ENCODE results near the gene ARHGEF1. TPM values are rescaled to one million over a fixed set of nuclear protein-coding genes. Genes with fewer than 3 reads are reported as not detected.
A peak's percentile ranks its signal among the peaks of the same experiment; 100 is the strongest.

ARHGEF1 gene, protein sequence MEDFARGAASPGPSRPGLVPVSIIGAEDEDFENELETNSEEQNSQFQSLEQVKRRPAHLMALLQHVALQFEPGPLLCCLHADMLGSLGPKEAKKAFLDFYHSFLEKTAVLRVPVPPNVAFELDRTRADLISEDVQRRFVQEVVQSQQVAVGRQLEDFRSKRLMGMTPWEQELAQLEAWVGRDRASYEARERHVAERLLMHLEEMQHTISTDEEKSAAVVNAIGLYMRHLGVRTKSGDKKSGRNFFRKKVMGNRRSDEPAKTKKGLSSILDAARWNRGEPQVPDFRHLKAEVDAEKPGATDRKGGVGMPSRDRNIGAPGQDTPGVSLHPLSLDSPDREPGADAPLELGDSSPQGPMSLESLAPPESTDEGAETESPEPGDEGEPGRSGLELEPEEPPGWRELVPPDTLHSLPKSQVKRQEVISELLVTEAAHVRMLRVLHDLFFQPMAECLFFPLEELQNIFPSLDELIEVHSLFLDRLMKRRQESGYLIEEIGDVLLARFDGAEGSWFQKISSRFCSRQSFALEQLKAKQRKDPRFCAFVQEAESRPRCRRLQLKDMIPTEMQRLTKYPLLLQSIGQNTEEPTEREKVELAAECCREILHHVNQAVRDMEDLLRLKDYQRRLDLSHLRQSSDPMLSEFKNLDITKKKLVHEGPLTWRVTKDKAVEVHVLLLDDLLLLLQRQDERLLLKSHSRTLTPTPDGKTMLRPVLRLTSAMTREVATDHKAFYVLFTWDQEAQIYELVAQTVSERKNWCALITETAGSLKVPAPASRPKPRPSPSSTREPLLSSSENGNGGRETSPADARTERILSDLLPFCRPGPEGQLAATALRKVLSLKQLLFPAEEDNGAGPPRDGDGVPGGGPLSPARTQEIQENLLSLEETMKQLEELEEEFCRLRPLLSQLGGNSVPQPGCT
- 114 TPM for total RNA-seq

DNA sequence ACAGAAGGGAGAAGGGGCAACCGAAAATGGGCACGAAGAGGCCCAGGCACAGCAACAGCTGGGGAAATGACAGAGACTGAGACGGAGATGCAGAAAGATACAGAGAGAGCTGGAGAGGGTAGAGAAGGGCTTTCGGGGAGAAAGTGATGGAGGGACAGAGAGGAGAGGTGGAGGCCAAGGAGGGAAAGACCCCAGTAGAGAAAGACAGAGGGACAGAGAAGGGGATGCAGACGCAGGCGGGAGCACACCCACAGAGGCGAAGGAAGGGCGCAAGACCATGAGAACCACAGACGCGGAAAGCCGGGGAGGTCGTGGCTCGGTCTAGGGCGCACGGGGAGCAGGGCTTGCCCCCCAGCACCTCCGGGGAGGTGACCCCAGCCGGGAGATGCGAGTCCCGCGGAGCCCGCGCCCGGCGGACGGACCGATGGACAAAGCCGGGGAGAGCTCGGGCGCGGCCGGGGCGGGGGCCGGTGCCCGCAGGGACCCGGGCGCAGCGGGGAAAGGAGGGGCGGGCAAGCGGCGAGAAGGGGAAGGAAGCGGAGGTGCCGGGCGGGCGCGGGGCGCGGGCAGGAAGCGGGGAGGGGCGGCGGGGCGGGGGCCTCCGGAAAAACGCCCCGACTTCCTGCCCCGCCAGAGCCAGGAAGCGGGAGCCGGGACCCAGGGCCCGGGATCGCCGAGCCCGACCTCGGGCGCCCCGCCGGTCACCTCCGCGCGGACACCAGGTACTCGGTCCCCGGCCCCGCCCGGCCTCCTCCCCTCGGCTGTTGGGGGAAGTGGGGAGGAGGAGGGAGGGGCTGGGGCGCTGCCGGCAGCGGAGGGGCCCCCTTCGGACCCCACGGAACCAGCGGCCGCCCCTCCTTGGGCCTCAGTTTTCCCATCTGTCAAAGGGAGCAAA is at the start of gene ARHGEF1:
TSS of gene ARHGEF1 (plus strand) at position 617 of the 895 bp plus-strand sequence. CDS start 4,899 bp downstream, outside the sequence.
- DNase-seq (ENCODE audit: extremely low spot score in 2 of 2) = no peak
- H3K9me3 ChIP-seq = no peaks in the 10 kb centered on the region
- H3K27me3 ChIP-seq = no peaks in the 10 kb centered on the region
- H3K27ac ChIP-seq = peak within 1 kb of the TSS; percentile 78
- H3K36me3 ChIP-seq = no peaks in the 10 kb centered on the region
- TF ChIP-seq POLR2A (IDR thresholded peaks at IDR 0.05) = peak in 1 of 2 donors; percentile 24
- TF ChIP-seq, protein P1, sequence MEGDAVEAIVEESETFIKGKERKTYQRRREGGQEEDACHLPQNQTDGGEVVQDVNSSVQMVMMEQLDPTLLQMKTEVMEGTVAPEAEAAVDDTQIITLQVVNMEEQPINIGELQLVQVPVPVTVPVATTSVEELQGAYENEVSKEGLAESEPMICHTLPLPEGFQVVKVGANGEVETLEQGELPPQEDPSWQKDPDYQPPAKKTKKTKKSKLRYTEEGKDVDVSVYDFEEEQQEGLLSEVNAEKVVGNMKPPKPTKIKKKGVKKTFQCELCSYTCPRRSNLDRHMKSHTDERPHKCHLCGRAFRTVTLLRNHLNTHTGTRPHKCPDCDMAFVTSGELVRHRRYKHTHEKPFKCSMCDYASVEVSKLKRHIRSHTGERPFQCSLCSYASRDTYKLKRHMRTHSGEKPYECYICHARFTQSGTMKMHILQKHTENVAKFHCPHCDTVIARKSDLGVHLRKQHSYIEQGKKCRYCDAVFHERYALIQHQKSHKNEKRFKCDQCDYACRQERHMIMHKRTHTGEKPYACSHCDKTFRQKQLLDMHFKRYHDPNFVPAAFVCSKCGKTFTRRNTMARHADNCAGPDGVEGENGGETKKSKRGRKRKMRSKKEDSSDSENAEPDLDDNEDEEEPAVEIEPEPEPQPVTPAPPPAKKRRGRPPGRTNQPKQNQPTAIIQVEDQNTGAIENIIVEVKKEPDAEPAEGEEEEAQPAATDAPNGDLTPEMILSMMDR (IDR thresholded peaks at IDR 0.05) = no peak
- peak in 1 of 2 donors; percentile 56 for TF ChIP-seq POLR2AphosphoS5 (IDR thresholded peaks at IDR 0.05; ENCODE audit: insufficient read depth in 1 of 2, low read depth in 1 of 2)
- intact Hi-C loops (cut with DNase I) = loop anchor here (5.0 kb wide), 1 partner anchor 74 kb away; the partner anchor contains the start of gene RABAC1
- H3K4me1 ChIP-seq = peaks cover 44% of the 10 kb centered on the region
- H3K4me3 ChIP-seq = peak within 1 kb of the TSS; percentile 61 to 82

DNA sequence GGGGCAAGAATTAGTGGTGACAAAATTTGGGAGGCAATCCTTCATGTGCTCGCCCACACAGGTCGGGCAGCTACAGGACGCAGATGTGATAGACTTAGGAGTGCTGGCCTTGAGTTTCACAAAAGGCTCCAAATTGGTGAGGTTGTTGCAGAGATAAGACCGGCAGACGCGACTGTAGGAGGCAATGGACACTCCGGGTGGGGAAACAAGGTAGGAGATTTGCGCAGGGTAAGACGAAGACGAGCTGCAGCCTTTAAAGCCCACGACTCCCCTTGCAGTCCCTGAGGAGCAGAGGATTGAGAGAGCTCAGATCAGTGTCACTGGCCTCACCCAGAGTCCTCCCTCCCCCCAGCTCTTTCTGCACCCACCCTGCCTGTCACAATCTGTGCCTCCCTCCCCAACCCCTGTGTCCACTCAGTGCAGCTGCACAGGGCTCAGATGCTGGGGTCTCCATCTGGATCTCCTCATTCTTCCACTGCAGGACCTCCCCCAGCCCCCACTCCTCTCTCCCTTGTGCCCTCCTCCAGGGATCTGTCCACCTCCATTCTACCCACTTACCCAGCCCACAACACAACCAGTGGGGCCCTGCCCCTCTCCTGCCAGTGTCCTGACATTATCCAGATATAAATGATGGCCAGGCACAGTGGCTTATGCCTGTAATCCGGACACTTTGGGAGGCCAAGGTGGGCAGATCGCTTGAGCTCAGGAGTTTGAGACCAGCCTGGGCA is 44.8 kb upstream of the ARHGEF1 start:
- no peak overlapping the region for H3K4me3 ChIP-seq
- TF ChIP-seq, protein P1 (IDR thresholded peaks at IDR 0.05) = no peak
- no peak for TF ChIP-seq POLR2A (IDR thresholded peaks at IDR 0.05)
- no peak for TF ChIP-seq POLR2AphosphoS5 (IDR thresholded peaks at IDR 0.05; ENCODE audit: insufficient read depth in 1 of 2, low read depth in 1 of 2)
- no peak for DNase-seq (ENCODE audit: extremely low spot score in 2 of 2)
- H3K27ac ChIP-seq = no peak overlapping the region
- H3K4me1 ChIP-seq = no peaks in the 10 kb centered on the region
- H3K27me3 ChIP-seq = no peaks in the 10 kb centered on the region
- no peaks in the 10 kb centered on the region for H3K9me3 ChIP-seq
- H3K36me3 ChIP-seq = no peaks in the 10 kb centered on the region
- intact Hi-C loops (cut with DNase I) = no loop called here

DNA sequence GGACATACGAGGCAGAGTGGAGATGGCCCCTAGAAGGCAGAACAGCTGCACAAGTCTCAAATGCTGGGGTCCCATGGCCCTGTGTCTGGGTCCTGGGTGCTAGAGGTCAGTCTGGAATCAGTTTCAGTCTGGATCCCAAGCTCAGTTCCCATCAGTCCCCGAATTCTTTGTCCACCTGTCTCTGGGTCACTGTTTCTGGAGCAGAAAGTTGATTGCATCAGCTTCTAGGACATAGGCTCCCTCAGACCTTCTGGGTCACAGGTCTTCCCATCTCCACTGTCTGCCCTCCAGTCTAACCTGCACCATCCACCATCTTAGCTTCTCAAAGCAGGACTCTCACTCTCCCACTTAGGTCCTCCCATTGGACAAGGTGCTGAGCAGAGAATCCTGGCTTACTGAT is 43.8 kb upstream of the ARHGEF1 start:
- no peak for DNase-seq (ENCODE audit: extremely low spot score in 2 of 2)
- intact Hi-C loops (cut with DNase I) = no loop called here
- Histone ChIP-seq H3K4me1 (no peaks in the 10 kb centered on the region), H3K27me3 (no peaks in the 10 kb centered on the region), H3K27ac (no peak overlapping the region), H3K9me3 (no peaks in the 10 kb centered on the region), H3K36me3 (no peaks in the 10 kb centered on the region), H3K4me3 (no peak overlapping the region)
- no peak for TF ChIP-seq POLR2AphosphoS5 (IDR thresholded peaks at IDR 0.05; ENCODE audit: insufficient read depth in 1 of 2, low read depth in 1 of 2)
- TF ChIP-seq, protein P1 (IDR thresholded peaks at IDR 0.05) = no peak
- TF ChIP-seq POLR2A (IDR thresholded peaks at IDR 0.05) = no peak

DNA sequence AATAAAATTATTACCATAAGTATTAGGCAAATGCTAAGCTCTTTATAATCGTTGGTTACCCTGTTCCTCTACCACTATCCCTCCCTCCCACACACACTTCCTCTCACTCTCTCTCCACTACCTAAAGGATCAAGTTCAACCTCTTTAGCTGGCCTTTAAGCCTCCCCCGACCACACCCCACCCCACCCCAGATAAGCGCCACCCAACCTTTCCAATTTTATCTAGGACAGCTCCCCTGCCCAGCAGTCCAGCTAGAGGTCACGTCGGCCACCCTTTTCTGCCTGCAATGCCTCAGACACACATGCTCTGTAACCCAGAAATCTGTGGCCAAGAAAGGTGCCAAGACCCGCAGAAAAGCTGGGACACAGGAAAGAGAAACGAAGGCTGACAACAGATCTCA is 39.6 kb upstream of the ARHGEF1 start:
- no peaks in the 10 kb centered on the region for H3K36me3 ChIP-seq
- TF ChIP-seq POLR2A (IDR thresholded peaks at IDR 0.05) = no peak
- no peak for TF ChIP-seq POLR2AphosphoS5 (IDR thresholded peaks at IDR 0.05; ENCODE audit: insufficient read depth in 1 of 2, low read depth in 1 of 2)
- TF ChIP-seq, protein P1 (IDR thresholded peaks at IDR 0.05) = no peak
- no peak overlapping the region for H3K27ac ChIP-seq
- intact Hi-C loops (cut with DNase I) = no loop called here
- H3K4me1 ChIP-seq = no peaks in the 10 kb centered on the region
- no peaks in the 10 kb centered on the region for H3K27me3 ChIP-seq
- H3K4me3 ChIP-seq = no peak overlapping the region
- H3K9me3 ChIP-seq = no peaks in the 10 kb centered on the region
- DNase-seq (ENCODE audit: extremely low spot score in 2 of 2) = no peak
